ENCODE measurements around the gene ARHGAP24.
"Not testable (repeated sequence)": the region's sequence is repeated elsewhere in the genome, so short reads cannot be mapped to it uniquely, and the experiment has no call there.

Gene ARHGAP24

GRCh38 chr4:85886665-85887064, 411.7 kb downstream of the ARHGAP24 start:
- no peak for DNase-seq
- peaks cover 0 to 10% of the 10 kb centered on the region in 2 donors for H3K36me3 Mint-ChIP-seq
- H3K4me1 Mint-ChIP-seq = peaks cover 16 to 26% of the 10 kb centered on the region in 2 donors
- no peak overlapping the region for H3K27ac Mint-ChIP-seq
- ATAC-seq (replicated peaks) = no peak
- no peaks in the 10 kb centered on the region for H3K27me3 Mint-ChIP-seq
- H3K4me3 Mint-ChIP-seq = no peak overlapping the region
- peaks cover 0 to 4% of the 10 kb centered on the region in 2 donors for H3K9me3 Mint-ChIP-seq

GRCh38 chr4:85889314-85889713, 414.4 kb downstream of the ARHGAP24 start:
- peaks cover 16 to 20% of the 10 kb centered on the region in 2 donors for H3K4me1 Mint-ChIP-seq
- H3K27me3 Mint-ChIP-seq = no peaks in the 10 kb centered on the region
- ATAC-seq (replicated peaks) (peak; percentile 61 to 65), DNase-seq (no peak)
- peaks cover 0 to 4% of the 10 kb centered on the region in 2 donors for H3K9me3 Mint-ChIP-seq
- no peak overlapping the region for H3K4me3 Mint-ChIP-seq
- no peak overlapping the region for H3K27ac Mint-ChIP-seq
- peaks cover 0 to 7% of the 10 kb centered on the region in 2 donors for H3K36me3 Mint-ChIP-seq

- H3K36me3 Mint-ChIP-seq = peaks cover 0 to 6% of the 10 kb centered on the region in 2 donors
- DNase-seq (no peak), ATAC-seq (replicated peaks) (no peak)
- peaks cover 4 to 13% of the 10 kb centered on the region in 2 donors for H3K4me1 Mint-ChIP-seq
- no peak overlapping the region for H3K4me3 Mint-ChIP-seq
- peaks cover 0 to 3% of the 10 kb centered on the region in 2 donors for H3K9me3 Mint-ChIP-seq
- no peaks in the 10 kb centered on the region for H3K27me3 Mint-ChIP-seq
- H3K27ac Mint-ChIP-seq = no peak overlapping the region
Observed at GRCh38 chr4:85895755-85896154, 420.8 kb downstream of the ARHGAP24 start.

GRCh38 chr4:85898231-85898630, 423.3 kb downstream of the ARHGAP24 start:
- Mint-ChIP-seq H3K4me3 (no peak overlapping the region), H3K4me1 (peaks cover 6 to 14% of the 10 kb centered on the region in 2 donors), H3K27me3 (no peaks in the 10 kb centered on the region), H3K36me3 (peaks cover 0 to 4% of the 10 kb centered on the region in 2 donors), H3K27ac (no peak overlapping the region), H3K9me3 (no peaks in the 10 kb centered on the region)
- DNase-seq = no peak
- ATAC-seq (replicated peaks) = no peak

GRCh38 chr4:85901500-85901899, 426.6 kb downstream of the ARHGAP24 start:
- H3K27ac Mint-ChIP-seq = no peak overlapping the region
- no peak overlapping the region for H3K4me3 Mint-ChIP-seq
- no peaks in the 10 kb centered on the region for H3K36me3 Mint-ChIP-seq
- H3K4me1 Mint-ChIP-seq = peaks cover 6 to 15% of the 10 kb centered on the region in 2 donors
- no peak for ATAC-seq (replicated peaks)
- DNase-seq = no peak
- H3K9me3 Mint-ChIP-seq = no peaks in the 10 kb centered on the region
- H3K27me3 Mint-ChIP-seq = no peaks in the 10 kb centered on the region

- ATAC-seq (replicated peaks); H3K4me3 Mint-ChIP-seq; DNase-seq; H3K9me3 Mint-ChIP-seq; H3K36me3 Mint-ChIP-seq; H3K27ac Mint-ChIP-seq; H3K27me3 Mint-ChIP-seq: not testable (repeated sequence)
- H3K4me1 Mint-ChIP-seq = peaks cover 6 to 13% of the 10 kb centered on the region in 2 donors
Observed at GRCh38 chr4:85902647-85903046, 427.7 kb downstream of the ARHGAP24 start.

GRCh38 chr4:85905761-85906160, 430.8 kb downstream of the ARHGAP24 start:
- Mint-ChIP-seq H3K27ac (no peak overlapping the region), H3K9me3 (no peaks in the 10 kb centered on the region), H3K27me3 (no peaks in the 10 kb centered on the region), H3K4me1 (peaks cover 6 to 12% of the 10 kb centered on the region in 2 donors), H3K4me3 (no peak overlapping the region), H3K36me3 (peaks cover 0 to 7% of the 10 kb centered on the region in 2 donors)
- no peak for DNase-seq
- ATAC-seq (replicated peaks) = no peak

GRCh38 chr4:85907001-85907400, 432.1 kb downstream of the ARHGAP24 start:
- H3K27me3 Mint-ChIP-seq = no peaks in the 10 kb centered on the region
- H3K4me3 Mint-ChIP-seq = no peak overlapping the region
- ATAC-seq (replicated peaks) (no peak), DNase-seq (no peak)
- H3K4me1 Mint-ChIP-seq = peaks cover 3 to 9% of the 10 kb centered on the region in 2 donors
- H3K27ac Mint-ChIP-seq = no peak overlapping the region
- H3K36me3 Mint-ChIP-seq = peaks cover 0 to 7% of the 10 kb centered on the region in 2 donors
- H3K9me3 Mint-ChIP-seq = no peaks in the 10 kb centered on the region

GRCh38 chr4:85909851-85910250, 434.9 kb downstream of the ARHGAP24 start:
- no peak overlapping the region for H3K27ac Mint-ChIP-seq
- no peaks in the 10 kb centered on the region for H3K27me3 Mint-ChIP-seq
- no peak for DNase-seq
- H3K36me3 Mint-ChIP-seq = peaks cover 0 to 11% of the 10 kb centered on the region in 2 donors
- peaks cover 0 to 12% of the 10 kb centered on the region in 2 donors for H3K4me1 Mint-ChIP-seq
- no peak overlapping the region for H3K4me3 Mint-ChIP-seq
- no peaks in the 10 kb centered on the region for H3K9me3 Mint-ChIP-seq
- no peak for ATAC-seq (replicated peaks)

GRCh38 chr4:85910985-85911384, 436.0 kb downstream of the ARHGAP24 start:
- Mint-ChIP-seq H3K4me3 (no peak overlapping the region), H3K4me1 (peaks cover 0 to 9% of the 10 kb centered on the region in 2 donors), H3K27ac (no peak overlapping the region), H3K27me3 (no peaks in the 10 kb centered on the region), H3K36me3 (peaks cover 3 to 17% of the 10 kb centered on the region in 2 donors), H3K9me3 (peaks cover 2 to 4% of the 10 kb centered on the region in 2 donors)
- ATAC-seq (replicated peaks) (no peak), DNase-seq (no peak)

- DNase-seq = no peak
- Mint-ChIP-seq H3K4me1 (peaks cover 0 to 5% of the 10 kb centered on the region in 2 donors), H3K27me3 (no peaks in the 10 kb centered on the region), H3K9me3 (peaks cover 2 to 4% of the 10 kb centered on the region in 2 donors), H3K4me3 (no peak overlapping the region), H3K36me3 (peaks cover 3 to 15% of the 10 kb centered on the region in 2 donors), H3K27ac (no peak overlapping the region)
- ATAC-seq (replicated peaks) = no peak
Observed at GRCh38 chr4:85913931-85914694, 439.2 kb downstream of the ARHGAP24 start.

- not testable (repeated sequence) for H3K27me3 Mint-ChIP-seq; DNase-seq; H3K4me1 Mint-ChIP-seq; ATAC-seq (replicated peaks); H3K4me3 Mint-ChIP-seq; H3K9me3 Mint-ChIP-seq; H3K27ac Mint-ChIP-seq
- peaks cover 3 to 13% of the 10 kb centered on the region in 2 donors for H3K36me3 Mint-ChIP-seq
Observed at GRCh38 chr4:85915570-85915969, 440.6 kb downstream of the ARHGAP24 start.

GRCh38 chr4:85919200-85919887, 444.4 kb downstream of the ARHGAP24 start:
- H3K4me1 Mint-ChIP-seq = peaks cover 0 to 3% of the 10 kb centered on the region in 2 donors
- H3K9me3 Mint-ChIP-seq = peaks cover 2 to 4% of the 10 kb centered on the region in 2 donors
- peaks cover 5 to 23% of the 10 kb centered on the region in 2 donors for H3K36me3 Mint-ChIP-seq
- no peaks in the 10 kb centered on the region for H3K27me3 Mint-ChIP-seq
- no peak overlapping the region for H3K27ac Mint-ChIP-seq
- H3K4me3 Mint-ChIP-seq = no peak overlapping the region
- DNase-seq (no peak), ATAC-seq (replicated peaks) (no peak)

- no peak overlapping the region for H3K27ac Mint-ChIP-seq
- no peaks in the 10 kb centered on the region for H3K27me3 Mint-ChIP-seq
- no peak overlapping the region for H3K4me3 Mint-ChIP-seq
- H3K4me1 Mint-ChIP-seq = peaks cover 24 to 26% of the 10 kb centered on the region in 2 donors
- DNase-seq (no peak), ATAC-seq (replicated peaks) (no peak)
- H3K36me3 Mint-ChIP-seq = peaks cover 2 to 20% of the 10 kb centered on the region in 2 donors
- H3K9me3 Mint-ChIP-seq = no peaks in the 10 kb centered on the region
Observed at GRCh38 chr4:85925071-85925470, 450.1 kb downstream of the ARHGAP24 start.
